ENCODE measurements around the gene OBSCN.

DNA sequence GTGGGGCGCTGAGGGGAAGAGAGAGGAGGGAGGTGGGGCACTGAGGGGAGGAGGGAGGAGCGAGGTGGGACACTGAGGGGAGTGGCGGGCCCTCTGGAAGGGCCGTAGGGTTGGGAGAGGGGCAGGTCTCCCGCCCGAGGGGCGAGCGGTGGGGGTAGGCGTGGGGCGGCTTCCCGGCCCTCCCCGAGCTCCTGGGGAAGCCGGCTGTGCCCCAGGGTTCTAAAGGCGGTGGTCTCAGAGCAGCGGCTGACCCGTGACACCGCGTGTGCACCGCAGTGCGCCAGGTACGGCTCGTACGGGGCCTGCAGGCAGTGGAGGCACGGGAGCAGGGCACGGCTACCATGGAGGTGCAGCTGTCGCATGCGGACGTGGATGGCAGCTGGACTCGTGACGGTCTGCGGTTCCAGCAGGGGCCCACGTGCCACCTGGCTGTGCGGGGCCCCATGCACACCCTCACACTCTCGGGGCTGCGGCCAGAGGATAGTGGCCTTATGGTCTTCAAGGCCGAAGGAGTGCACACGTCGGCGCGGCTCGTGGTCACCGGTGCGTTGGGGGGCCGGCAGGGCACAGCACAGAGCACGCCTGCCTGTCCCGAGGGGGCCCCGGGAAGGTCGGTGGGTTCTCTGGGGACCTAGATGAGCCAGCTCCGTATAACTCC is 68.5 kb downstream of the OBSCN start:
- TF ChIP-seq, protein P1, sequence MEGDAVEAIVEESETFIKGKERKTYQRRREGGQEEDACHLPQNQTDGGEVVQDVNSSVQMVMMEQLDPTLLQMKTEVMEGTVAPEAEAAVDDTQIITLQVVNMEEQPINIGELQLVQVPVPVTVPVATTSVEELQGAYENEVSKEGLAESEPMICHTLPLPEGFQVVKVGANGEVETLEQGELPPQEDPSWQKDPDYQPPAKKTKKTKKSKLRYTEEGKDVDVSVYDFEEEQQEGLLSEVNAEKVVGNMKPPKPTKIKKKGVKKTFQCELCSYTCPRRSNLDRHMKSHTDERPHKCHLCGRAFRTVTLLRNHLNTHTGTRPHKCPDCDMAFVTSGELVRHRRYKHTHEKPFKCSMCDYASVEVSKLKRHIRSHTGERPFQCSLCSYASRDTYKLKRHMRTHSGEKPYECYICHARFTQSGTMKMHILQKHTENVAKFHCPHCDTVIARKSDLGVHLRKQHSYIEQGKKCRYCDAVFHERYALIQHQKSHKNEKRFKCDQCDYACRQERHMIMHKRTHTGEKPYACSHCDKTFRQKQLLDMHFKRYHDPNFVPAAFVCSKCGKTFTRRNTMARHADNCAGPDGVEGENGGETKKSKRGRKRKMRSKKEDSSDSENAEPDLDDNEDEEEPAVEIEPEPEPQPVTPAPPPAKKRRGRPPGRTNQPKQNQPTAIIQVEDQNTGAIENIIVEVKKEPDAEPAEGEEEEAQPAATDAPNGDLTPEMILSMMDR (IDR thresholded peaks at IDR 0.05) = no peak
- no peak for TF ChIP-seq POLR2AphosphoS5 (IDR thresholded peaks at IDR 0.05)

All from prostate gland (tissue), 2 donors.